Measurements from ENCODE around the gene RRAD. TPM values are rescaled to one million over a fixed set of nuclear protein-coding genes. Genes with fewer than 3 reads are reported as not detected.
A peak's percentile ranks its signal among the peaks of the same experiment; 100 is the strongest.

RRAD gene
- total RNA-seq, 1 experiment from 2014 or later = 1.3 TPM

DNA sequence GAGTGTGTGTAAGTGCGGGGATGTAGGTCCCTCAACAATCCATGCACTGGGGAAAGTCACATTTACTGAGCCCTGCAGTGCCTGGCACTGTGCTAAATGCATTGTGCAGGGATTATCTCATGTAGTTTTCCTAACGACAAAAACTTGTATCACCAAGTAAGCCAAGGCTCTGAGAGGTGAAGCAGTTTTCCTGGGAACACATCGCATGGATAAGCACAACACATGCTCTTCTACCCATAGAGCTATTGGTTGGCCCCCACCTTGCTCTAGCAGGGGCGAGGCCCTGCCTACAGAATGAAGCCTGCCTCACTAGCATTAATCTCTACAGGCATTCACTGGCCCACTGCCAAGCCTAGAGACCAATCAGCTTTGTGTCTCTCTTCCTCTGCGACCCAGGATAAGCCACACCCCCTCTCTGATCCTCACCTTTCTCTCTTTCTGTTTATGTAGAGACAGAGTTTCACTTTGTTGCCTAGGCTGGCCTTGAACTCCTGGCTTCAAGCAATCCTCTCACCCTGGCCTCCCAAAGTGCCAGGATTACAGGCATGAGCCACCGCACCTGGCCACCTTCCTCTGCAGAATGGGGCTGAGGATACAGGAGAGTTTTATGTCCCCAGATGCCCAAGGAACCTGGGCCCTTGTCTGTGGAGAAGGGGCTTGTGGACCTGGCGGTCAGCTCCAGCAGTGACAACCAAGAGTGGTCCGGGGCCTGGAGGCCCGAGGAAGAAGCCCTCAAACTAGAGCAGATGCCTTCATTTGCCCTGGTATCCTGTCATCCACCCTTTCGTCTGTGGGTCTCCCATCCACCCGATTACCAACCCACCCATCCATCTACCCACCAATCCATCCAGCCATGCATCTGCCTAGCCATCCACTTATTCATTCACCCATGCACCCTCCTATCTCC lies 19.4 kb downstream of the RRAD start:
- no TSS peak for BruUV-seq (replicated peaks)
- no peak overlapping the region for H3K27ac Mint-ChIP-seq (ENCODE audit: unreplicated experiment)
- H3K36me3 Mint-ChIP-seq (ENCODE audit: insufficient read depth, unreplicated experiment) = no peaks in the 10 kb centered on the region
- no peak overlapping the region for H3K4me3 Mint-ChIP-seq (ENCODE audit: low read depth, unreplicated experiment)
- H3K4me1 Mint-ChIP-seq (ENCODE audit: low read depth, unreplicated experiment) = peaks cover 12% of the 10 kb centered on the region
- no peaks in the 10 kb centered on the region for H3K9me3 Mint-ChIP-seq (ENCODE audit: low read depth, unreplicated experiment)
- intact Hi-C loops (cut with micrococcal nuclease; ENCODE audit: unreplicated experiment) = no loop called here
- DNase-seq = peak; percentile 75
- CTCF ChIA-PET = interaction anchor here (0.5 to 1.3 kb wide), 3 partner anchors 21 to 773 kb away, joined by 3 to 5 read pairs (median 3); no protein-coding TSS in a partner anchor
- H3K27me3 Mint-ChIP-seq (ENCODE audit: unreplicated experiment) = peaks cover 30% of the 10 kb centered on the region
- TF ChIP-seq, protein P1, sequence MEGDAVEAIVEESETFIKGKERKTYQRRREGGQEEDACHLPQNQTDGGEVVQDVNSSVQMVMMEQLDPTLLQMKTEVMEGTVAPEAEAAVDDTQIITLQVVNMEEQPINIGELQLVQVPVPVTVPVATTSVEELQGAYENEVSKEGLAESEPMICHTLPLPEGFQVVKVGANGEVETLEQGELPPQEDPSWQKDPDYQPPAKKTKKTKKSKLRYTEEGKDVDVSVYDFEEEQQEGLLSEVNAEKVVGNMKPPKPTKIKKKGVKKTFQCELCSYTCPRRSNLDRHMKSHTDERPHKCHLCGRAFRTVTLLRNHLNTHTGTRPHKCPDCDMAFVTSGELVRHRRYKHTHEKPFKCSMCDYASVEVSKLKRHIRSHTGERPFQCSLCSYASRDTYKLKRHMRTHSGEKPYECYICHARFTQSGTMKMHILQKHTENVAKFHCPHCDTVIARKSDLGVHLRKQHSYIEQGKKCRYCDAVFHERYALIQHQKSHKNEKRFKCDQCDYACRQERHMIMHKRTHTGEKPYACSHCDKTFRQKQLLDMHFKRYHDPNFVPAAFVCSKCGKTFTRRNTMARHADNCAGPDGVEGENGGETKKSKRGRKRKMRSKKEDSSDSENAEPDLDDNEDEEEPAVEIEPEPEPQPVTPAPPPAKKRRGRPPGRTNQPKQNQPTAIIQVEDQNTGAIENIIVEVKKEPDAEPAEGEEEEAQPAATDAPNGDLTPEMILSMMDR (IDR thresholded peaks at IDR 0.05; ENCODE audit: unreplicated experiment) = no peak

DNA sequence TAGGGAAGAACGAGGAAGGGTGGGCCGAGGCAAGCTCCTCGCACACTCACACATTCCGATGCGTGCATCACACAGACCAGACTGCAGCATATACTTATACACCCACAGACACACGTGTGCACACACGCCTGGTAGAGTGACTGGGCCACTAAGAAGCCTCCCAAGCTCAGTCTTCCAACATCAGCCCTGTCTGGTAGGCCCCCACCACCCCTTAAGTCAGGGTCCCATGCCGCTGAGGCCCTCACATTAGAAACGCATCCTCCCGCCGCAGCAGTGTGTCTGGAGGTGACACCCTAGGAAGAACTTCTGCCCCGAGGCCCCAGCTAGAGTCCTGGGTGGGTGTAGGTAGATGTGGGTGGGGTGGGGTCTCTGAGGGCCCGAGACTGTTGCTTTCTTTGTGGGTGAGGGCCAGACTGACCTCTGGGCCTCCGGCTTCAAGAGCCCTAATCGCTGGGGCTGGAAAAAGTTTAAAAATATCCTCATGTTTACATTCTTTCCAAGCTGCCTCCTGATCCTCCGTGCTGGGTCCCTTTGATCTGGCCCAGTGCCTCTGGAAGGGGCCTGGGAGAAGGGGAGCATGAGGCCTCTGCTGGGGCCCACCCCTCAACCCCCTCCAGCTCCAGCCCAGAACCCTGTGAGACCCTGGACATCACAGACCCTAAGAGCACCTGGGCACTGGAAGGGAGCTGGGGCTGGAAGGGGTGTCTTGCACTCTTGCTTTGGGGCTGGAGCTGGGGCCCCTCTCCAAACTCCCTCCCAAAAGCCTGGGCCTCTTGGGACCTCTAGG lies 20.3 kb downstream of the RRAD start:
- CTCF ChIA-PET = interaction anchor here (0.5 to 1.3 kb wide), 2 partner anchors 22 to 516 kb away, joined by 4 to 5 read pairs; no protein-coding TSS in a partner anchor
- intact Hi-C loops (cut with micrococcal nuclease; ENCODE audit: unreplicated experiment) = no loop called here
- TF ChIP-seq, protein P1 (IDR thresholded peaks at IDR 0.05; ENCODE audit: unreplicated experiment) = no peak
- Mint-ChIP-seq H3K4me1 (ENCODE audit: low read depth, unreplicated experiment) (peaks cover 20% of the 10 kb centered on the region), H3K36me3 (ENCODE audit: insufficient read depth, unreplicated experiment) (no peaks in the 10 kb centered on the region), H3K27ac (ENCODE audit: unreplicated experiment) (no peak overlapping the region), H3K4me3 (ENCODE audit: low read depth, unreplicated experiment) (no peak overlapping the region), H3K27me3 (ENCODE audit: unreplicated experiment) (peaks cover 30% of the 10 kb centered on the region), H3K9me3 (ENCODE audit: low read depth, unreplicated experiment) (no peaks in the 10 kb centered on the region)
- DNase-seq = no peak
- no TSS peak for BruUV-seq (replicated peaks)

DNA sequence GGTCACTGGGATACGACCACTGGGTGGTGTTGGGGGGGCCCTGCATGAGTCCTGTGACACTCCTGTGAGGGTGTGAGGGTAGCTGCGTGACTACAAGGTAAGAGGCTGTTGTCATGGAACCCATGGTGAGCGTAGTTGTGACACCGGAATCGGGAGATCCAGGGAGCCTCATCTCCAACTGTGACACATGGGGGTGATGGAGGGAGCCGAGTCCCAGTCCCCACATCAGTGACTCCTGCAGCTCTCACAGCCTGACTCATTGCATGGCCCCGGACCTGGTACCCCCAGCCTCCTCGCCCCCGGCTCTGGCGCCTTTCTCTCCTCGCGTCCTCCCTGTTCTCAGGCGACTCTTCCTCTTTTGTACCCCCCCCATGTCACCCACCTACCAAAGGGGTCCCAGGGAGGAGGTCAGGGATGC lies 20.9 kb downstream of the RRAD start:
- DNase-seq = no peak
- intact Hi-C loops (cut with micrococcal nuclease; ENCODE audit: unreplicated experiment) = no loop called here
- TF ChIP-seq, protein P1 (IDR thresholded peaks at IDR 0.05; ENCODE audit: unreplicated experiment) = no peak
- CTCF ChIA-PET = interaction anchor here (0.5 kb wide), 1 partner anchor 517 kb away, joined by 4 read pairs; no protein-coding TSS in a partner anchor
- Mint-ChIP-seq H3K4me3 (ENCODE audit: low read depth, unreplicated experiment) (no peak overlapping the region), H3K27me3 (ENCODE audit: unreplicated experiment) (peaks cover 30% of the 10 kb centered on the region), H3K36me3 (ENCODE audit: insufficient read depth, unreplicated experiment) (no peaks in the 10 kb centered on the region), H3K9me3 (ENCODE audit: low read depth, unreplicated experiment) (no peaks in the 10 kb centered on the region), H3K4me1 (ENCODE audit: low read depth, unreplicated experiment) (peaks cover 26% of the 10 kb centered on the region), H3K27ac (ENCODE audit: unreplicated experiment) (no peak overlapping the region)
- BruUV-seq (replicated peaks) = no TSS peak

DNA sequence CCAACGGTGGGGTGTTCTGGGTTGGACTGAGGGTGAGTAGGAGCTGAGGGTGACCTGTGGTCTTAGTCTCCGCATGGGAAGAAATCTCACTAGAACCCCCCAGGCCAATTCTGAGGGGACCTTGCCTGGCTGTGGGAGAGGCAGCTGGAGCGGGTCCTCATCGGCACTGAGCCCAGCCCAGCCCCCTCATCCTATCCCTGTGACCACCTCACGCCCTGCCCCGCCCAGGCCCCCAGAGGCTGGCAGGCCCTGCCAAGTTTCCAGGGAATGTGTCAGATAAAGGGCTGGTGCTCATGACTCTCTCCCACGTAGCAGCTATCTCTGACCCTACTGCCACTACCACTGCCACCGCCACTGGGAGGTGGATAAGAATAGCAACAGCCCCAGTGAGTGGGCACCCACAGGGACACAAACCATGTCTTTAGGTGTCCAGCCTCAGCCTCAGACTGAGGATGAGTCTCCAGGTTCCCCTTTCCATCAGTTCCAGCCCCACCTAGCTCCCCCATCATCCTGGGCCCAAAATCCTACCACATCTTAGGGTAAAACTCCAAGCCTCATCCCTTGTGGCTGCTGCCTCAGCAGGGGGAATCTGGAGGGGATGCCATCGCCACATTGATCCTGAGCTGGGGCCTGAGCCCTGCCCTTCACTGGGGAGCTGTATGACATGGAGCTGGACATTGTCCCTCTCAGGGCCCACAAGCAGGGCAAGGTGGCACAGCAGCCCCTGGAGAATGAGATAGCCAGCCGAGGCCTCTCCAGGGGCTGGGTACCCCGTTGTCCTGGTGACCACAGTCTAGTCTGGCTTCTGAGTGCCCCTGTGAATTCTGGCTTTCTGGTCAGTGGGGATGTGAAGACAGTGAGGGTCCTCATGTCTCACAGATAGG lies 21.5 kb downstream of the RRAD start:
- BruUV-seq (replicated peaks) = no TSS peak
- CTCF ChIA-PET = no interaction called here
- Mint-ChIP-seq H3K9me3 (ENCODE audit: low read depth, unreplicated experiment) (no peaks in the 10 kb centered on the region), H3K27ac (ENCODE audit: unreplicated experiment) (no peak overlapping the region), H3K4me1 (ENCODE audit: low read depth, unreplicated experiment) (peaks cover 31% of the 10 kb centered on the region), H3K36me3 (ENCODE audit: insufficient read depth, unreplicated experiment) (no peaks in the 10 kb centered on the region), H3K4me3 (ENCODE audit: low read depth, unreplicated experiment) (no peak overlapping the region), H3K27me3 (ENCODE audit: unreplicated experiment) (peaks cover 30% of the 10 kb centered on the region)
- intact Hi-C loops (cut with micrococcal nuclease; ENCODE audit: unreplicated experiment) = no loop called here
- TF ChIP-seq, protein P1 (IDR thresholded peaks at IDR 0.05; ENCODE audit: unreplicated experiment) = no peak
- no peak for DNase-seq
